DND-41 (cell line): Measurements from ENCODE around the gene ST8SIA6.

Source experiments
- EZH2 ChIP-seq: IDR thresholded peaks from 3 replicates; pipeline ENCODE4 v1.6.1; 2012; ENCODE audit warnings: borderline replicate concordance, low read depth, mild to moderate bottlenecking, moderate library complexity, low read length, inconsistent platforms; ENCODE audit not compliant: severe bottlenecking
- TF ChIP-seq, protein P1 (sequence below): IDR thresholded peaks from 2 replicates; pipeline ENCODE4 v1.5.1; 2012; ENCODE audit warnings: borderline replicate concordance, low read length, moderate library complexity, mild to moderate bottlenecking; ENCODE audit not compliant: poor library complexity, severe bottlenecking; ENCODE audit errors: extremely low read depth

DNA sequence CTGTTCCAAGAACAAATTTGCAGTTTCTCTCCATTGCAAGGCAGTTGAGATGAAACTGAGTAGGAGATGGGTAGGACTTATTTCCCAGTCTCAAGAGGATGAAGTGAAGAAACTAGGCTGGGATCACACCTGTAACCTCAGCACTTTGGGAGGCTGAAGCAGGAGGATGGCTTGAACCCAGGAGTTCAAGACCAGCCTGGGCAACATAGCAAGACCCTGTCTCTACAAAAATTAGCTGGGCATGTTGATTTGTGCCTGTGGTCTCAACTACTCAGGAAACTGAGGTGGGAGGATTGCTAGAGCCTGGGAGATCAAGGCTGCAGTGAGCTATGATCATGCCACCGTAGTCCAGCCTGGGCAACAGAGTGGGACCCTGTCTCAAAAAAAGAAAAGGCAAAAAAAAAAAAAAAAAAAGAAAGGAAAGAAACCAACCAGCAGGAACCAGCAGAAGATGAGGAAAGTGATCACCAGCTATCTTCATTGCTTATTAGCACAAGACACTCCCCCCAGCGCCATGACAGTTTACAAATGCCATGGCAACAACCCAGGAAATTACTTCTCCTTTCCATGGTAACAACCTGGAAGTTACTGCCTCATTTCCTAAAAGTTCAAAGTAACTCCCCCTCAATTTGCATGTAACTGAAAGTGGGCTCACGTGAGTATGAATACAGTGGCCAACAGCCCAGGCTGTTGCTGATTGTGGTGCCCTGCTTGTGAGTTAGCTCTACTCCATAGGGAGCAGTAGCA lies 18.3 kb upstream of the ST8SIA6 start:
- TF ChIP-seq EZH2: no peak
- TF ChIP-seq, protein P1, sequence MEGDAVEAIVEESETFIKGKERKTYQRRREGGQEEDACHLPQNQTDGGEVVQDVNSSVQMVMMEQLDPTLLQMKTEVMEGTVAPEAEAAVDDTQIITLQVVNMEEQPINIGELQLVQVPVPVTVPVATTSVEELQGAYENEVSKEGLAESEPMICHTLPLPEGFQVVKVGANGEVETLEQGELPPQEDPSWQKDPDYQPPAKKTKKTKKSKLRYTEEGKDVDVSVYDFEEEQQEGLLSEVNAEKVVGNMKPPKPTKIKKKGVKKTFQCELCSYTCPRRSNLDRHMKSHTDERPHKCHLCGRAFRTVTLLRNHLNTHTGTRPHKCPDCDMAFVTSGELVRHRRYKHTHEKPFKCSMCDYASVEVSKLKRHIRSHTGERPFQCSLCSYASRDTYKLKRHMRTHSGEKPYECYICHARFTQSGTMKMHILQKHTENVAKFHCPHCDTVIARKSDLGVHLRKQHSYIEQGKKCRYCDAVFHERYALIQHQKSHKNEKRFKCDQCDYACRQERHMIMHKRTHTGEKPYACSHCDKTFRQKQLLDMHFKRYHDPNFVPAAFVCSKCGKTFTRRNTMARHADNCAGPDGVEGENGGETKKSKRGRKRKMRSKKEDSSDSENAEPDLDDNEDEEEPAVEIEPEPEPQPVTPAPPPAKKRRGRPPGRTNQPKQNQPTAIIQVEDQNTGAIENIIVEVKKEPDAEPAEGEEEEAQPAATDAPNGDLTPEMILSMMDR: no peak
